Measurements from ENCODE around the gene KIAA1328.

GRCh38 chr18:36872329-36872728 lies 43.4 kb downstream of the KIAA1328 start:
- TF ChIP-seq POLR2AphosphoS5 (IDR thresholded peaks at IDR 0.05) (no peak), POLR2A (IDR thresholded peaks at IDR 0.05) (no peak), EP300 (IDR thresholded peaks at IDR 0.05) (no peak)
